ENCODE results near the gene HDGFL1. TPM values are rescaled to one million over a fixed set of nuclear protein-coding genes. Genes with fewer than 3 reads are reported as not detected.
A peak's percentile ranks its signal among the peaks of the same experiment; 100 is the strongest.

HDGFL1 gene
- total RNA-seq (2014; rRNA removed; shearing (Covaris generic)) = not detected in 2 replicates

DNA sequence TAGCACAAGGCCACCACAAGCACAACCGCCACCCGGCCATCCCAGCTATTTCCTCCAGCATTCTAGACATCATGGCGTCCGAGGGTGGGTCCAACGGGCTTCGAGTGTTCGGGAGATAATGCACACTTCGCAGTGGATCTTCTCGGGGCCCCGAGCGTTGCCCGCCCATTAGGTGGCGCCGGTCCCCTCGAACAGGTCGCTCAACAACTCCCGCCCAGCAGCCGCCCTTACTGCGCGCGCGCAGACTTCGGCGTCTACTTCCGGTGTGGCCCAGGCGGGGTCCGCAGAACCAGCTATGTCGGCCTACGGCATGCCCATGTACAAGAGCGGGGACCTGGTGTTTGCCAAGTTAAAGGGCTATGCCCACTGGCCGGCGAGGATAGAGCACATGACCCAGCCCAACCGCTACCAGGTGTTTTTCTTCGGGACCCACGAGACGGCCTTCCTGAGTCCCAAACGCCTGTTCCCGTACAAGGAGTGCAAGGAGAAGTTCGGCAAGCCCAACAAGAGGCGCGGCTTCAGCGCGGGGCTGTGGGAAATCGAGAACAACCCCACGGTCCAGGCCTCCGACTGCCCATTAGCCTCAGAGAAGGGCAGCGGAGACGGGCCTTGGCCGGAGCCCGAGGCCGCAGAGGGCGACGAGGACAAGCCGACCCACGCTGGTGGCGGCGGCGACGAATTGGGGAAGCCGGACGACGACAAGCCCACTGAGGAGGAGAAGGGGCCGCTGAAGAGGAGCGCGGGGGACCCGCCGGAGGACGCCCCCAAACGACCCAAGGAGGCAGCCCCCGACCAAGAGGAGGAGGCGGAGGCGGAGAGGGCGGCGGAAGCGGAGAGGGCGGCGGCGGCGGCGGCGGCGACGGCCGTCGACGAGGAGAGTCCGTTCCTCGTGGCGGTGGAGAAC is at the start of gene HDGFL1:
Gene HDGFL1 (plus strand): TSS at position 286 of the 904 bp plus-strand sequence. CDS start 10 bp downstream, at position 296.
- DNase-seq (ENCODE audit: low spot score) = no peak

DNA sequence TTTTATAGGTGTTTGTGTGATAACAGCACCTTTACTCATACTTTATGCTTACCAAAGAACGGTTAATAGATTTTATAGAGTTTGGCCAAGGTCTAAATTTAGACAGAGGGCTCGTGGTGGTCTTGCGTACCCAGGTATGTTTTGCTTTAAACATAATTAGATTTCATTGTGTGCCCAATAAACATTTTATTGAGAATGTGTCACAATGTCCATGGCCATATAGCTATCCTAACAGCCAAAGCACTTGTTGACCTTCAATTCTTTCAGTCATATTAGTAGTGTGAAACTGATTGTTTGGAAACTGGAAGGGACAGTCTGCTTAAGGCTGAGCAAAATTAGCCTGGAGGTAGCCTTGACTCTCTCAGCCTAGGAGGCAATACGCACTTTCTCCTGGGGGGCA is 48.3 kb upstream of the HDGFL1 start:
- no peak for DNase-seq (ENCODE audit: low spot score)

DNA sequence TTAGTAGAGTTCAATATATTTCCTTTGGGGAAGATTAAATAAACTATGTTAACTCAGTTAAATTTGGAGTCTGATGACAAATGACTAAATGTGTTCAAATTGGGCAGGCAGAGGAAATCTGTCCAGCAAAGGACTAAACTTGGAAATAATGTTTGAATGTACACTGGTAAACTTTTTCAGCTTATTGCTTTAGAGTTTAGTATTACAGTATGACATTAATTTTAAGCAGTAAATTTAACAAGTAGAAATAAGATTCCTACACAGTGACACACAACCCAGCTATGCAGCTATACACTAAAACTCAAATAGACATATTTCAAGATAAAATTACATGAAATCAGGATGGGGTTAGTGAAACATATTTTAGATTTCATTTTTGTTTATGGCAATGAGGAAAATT is 42.6 kb upstream of the HDGFL1 start:
- no peak for DNase-seq (ENCODE audit: low spot score)

DNA sequence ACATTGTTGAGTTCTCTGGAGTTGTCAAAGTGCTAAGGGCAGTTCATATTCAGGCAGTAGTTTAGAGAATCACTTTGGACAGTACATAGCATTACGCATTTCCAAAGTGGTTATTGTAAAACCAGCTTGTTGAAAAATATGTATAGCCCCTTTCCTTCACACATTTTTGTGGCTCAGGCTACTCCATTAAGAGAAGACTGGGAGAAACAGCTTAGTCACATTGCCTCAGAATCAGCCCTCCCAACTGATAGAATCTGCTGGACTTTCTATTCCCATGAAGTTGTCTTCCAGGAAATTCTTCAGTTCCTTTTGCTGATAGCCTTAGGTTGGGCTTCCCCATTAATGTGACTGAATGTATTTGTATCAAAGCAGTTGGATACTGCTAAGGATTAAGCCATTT is 39.5 kb upstream of the HDGFL1 start:
- DNase-seq (ENCODE audit: low spot score) = no peak

DNA sequence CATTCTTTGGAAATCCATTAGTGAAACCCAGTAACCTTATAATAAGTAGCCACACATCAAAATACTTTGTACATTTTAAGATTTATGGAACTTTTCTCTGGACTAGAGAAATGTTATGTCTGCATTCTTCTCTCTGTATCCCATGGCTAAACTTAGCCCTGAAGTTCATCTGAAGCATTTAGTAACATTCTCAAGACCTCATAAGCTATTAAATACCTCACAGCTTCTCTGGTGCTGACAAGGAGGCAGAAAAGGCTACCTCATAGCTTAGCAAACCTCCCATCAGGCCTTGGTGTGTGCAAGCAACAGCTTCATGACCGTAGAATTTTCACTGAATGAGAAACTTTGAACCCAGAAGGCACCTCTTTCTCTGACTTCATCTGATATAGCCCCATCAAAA is 38.9 kb upstream of the HDGFL1 start:
- DNase-seq (ENCODE audit: low spot score) = no peak

DNA sequence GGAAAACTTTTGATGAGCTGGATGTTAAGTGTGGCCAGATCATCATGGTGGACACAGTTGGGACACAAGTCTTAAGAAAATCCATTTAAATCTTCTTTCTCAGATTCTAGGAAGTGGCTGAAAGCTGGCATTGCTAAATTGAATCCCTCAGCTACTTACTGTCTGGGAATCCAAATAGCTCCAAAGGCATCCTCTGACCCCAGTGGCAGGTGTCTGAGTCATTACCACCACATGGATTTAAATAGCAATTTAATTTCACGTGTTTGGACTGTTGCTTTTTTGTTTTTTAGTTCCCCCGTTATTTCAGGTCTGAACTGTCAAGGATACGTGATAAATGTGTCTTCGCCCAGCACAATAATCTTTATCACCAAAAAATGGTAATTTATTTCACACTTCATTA is 33.2 kb upstream of the HDGFL1 start:
- DNase-seq (ENCODE audit: low spot score) = no peak

DNA sequence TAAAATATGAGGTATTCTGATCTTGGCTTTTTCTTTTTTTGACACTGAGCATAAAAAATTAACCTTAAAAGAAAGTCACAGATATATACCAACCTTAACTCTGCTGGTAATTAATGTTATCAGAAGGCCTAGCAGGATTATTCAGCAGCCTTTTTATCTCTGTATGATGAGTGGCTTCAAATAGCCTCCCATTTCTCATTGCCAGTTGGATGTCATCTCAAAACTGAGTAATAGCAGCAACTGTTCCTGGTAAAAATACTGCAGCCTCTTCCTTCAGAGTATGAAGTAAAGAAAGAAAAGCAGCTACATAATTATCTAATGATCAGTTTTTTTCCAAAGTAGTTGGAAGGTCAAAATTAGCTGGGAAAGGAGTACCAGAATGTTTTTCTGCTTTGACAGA is 24.9 kb upstream of the HDGFL1 start:
- DNase-seq (ENCODE audit: low spot score) = no peak

DNA sequence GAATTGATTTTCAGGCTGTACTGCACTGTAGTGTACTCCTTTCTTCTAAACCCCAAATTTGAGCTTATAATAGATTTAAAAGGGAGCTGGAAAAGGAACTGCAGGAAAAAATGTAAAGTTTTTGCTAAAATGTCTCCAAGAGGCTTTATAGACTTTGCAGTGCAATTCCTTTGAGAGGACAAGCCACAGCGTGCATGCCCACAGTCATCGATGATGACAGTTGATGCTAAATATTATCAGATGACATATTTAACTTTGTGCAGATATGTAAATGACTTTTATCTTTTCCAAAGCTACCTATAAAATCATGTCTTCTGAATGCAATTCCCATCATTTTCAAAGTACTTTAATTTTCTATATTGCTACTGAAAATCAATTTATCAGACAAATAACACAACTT is 24.3 kb upstream of the HDGFL1 start:
- DNase-seq (ENCODE audit: low spot score) = no peak

DNA sequence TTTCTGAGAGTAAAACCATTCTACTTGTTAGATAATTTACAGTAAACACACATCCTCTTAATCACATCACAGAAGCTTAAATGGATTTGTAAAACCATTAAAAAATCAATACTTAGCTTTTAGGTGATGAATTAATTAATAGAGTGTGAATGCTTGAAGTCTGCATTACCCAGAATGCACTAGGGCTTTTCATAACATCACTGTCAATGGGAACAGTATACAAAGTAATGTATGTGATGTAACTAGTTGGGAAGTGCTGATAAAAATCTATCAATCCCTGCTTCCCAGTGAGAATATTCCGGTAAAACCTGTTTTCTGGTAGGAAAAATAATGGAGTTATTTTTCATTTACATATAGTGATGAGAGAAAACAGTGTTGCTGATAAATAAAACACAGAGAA is 23.1 kb upstream of the HDGFL1 start:
- no peak for DNase-seq (ENCODE audit: low spot score)

DNA sequence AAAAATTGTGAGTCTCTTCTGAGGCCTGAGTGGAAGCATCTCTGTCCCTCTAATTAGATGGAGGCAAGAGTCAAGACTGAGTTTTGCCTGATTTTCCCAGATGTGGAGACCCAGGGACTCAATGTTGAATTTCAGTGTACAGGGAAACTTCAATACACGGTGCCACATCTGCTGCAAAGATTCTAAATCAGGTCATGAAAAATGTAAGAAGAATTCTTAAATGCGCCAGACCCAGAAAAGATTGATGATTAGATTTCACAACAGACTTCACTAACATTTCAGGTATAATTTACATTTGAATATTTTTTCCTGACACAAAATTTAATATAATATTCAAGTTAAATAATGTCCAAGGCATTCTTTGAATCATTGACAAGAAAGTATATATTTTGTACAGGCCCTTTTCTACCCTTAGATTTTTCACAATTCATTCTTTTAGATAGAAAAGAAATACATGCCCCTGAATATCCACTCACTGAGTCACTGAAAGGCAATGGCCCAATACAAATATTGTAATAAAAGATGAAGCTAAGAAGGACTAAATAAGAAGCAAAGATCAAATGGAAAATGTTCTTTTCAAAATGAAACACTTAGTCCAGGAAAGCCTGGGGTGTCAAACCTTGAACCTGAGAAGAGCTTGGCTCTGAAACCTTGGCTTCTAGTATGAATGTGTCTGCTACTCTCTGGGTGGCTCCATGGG is 18.2 kb upstream of the HDGFL1 start:
- no peak for DNase-seq (ENCODE audit: low spot score)

DNA sequence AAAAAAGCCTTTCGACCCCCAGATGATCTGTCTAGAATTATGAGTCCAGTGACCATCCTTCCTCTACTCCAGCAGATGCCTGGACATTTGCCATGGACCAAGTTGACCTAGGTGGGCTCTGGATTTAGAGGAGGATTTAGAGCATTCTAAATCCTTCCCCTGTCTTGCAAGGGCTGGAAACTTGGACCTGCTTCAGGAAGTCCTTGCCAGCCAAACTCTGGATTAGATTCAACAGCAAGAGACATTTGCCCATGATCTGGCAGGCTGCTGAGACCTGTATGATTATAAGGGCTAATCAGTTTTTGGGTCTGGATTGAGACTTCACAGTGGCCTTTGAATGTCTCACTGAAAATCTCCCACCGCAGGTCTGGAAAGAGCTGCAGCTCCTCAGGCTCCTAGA is 13.1 kb upstream of the HDGFL1 start:
- DNase-seq (ENCODE audit: low spot score) = no peak

DNA sequence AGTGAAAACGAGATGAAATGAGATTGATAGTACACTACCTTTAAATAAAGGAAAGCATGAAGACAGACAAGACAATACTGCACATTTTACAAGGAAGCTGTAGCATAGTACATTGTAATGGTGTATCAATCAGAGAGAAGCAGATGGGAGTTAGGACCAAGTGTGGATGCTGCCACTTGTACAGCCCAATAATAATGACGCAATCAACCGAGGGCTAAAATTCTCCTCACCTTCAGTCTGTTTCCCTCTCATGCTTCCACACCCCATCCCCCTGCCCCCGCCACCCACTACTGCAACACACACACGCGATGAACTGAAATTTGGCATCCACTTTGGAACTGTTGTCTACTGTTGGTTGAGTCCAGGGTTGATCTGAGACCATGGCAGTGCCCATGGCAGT is 12.4 kb upstream of the HDGFL1 start:
- no peak for DNase-seq (ENCODE audit: low spot score)

DNA sequence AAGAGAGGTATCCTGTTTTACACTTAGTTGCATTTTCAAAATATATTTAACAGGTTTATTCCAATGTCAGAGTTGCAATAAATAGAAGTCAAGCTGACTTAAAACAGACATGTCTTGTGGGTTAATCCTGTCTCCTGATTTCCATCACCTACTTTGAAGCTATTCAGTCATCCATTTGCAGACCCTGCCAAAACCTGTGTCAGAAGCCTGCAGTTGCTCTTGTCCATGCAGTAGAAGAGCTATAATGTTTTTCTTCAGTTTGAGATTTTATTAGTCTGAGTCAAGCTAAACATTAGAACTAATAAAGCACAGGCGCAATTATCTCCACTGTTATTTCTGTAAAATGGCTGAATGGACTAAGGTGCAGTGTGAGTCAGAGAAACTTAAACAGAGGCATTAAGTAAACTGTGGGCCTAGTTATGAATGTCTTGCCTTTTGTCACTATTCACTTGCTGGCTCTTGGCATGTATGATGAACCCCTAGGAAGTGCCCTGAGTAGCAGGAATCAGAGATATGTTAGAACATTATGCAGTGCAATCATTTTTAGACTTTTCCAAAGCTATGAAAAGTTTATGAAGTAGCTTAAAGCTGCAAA is 11.0 kb upstream of the HDGFL1 start:
- DNase-seq (ENCODE audit: low spot score) = no peak

DNA sequence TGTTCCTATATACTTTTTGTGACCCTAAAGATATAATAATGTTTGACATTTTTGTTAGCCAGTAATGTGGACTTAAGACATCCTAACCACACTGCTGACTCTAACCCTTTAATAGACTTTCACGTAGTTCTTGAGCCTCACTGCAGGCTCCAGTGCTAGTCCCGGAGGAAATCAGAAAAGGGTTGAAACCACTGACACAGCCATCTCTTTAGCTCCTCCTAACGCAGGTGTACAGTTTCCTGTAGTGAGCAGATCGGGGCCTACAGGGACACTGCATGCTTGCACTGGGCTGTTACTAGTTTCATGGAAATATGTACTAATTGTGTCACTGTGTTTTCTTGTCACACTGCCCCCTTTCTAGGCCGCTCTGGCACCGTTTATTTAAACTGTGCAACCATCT is 512 bp upstream of the HDGFL1 start:
- DNase-seq (ENCODE audit: low spot score) = no peak

DNA sequence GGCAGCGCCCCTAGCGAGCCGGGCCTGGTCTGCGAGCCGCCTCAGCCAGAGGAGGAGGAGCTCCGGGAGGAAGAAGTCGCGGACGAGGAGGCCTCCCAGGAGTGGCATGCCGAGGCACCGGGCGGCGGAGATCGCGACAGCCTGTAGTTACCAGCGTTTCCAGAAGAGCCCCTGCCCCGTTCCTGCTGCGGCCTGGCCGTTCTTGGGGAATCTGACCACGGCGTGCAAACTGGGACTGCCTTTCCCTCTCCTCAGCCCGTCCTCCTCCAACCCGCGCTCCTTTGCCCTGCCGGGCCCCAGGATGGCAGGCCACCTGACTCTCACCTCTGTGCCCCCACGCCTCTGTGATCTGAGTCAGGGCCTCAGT is 802 bp downstream of the HDGFL1 start:
- no peak for DNase-seq (ENCODE audit: low spot score)

DNA sequence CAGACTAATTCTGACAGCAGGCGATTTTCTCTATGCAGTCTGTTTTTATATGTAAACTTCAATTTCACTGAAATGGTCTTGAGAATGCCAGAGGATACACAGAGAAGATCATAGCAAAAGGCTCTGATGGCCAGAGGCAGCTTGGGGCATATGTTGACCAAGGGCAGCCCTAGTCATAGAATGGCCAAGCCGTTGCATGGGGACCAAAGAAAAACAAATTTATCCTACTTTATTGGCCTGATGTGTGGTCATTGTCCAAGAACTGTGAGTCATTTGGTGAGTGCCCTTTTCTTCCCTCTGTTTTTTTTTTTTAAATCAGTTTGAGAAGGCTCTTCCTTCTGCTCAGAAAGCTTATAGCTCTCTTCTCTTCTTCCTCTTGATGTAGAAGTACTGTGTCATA is 5.8 kb downstream of the HDGFL1 start:
- peak; percentile 9 for DNase-seq (ENCODE audit: low spot score)

DNA sequence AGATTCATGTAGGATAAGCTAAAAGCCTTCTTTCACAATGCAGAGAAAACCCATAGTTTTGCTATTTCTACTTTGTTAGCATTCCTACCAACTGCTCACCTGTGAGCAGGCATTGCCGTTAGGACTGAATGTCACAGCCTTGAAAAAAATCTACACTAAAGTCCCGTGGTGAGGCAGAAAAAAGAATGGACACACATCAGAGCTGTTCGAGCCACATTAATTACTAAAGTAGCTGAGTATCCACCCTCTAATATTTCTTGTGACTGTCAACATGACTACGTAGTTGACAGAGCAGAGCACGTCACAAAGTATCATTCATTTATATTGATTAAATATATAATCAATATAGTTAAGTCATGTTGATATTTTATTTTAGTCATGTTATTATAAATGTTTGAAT is 10.1 kb downstream of the HDGFL1 start:
- DNase-seq (ENCODE audit: low spot score) = no peak

DNA sequence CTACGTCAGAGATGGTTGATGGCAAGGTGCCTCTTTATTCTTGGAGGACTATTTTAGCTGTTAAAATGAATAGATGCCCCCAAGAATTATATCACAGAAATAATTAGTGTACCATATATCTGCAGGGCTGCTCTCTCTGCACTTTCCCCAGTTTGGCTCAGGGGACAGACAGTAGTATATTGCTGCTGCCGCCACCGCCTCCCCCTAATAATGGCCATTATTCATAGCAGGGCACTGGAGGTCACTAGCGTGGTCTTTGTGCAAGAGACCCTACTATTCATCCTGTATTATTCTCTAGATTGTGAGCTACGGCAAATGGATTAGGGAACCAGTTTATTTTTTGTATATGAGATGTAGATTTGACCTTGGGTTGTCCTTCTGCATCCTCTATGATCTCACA is 11.0 kb downstream of the HDGFL1 start:
- no peak for DNase-seq (ENCODE audit: low spot score)

DNA sequence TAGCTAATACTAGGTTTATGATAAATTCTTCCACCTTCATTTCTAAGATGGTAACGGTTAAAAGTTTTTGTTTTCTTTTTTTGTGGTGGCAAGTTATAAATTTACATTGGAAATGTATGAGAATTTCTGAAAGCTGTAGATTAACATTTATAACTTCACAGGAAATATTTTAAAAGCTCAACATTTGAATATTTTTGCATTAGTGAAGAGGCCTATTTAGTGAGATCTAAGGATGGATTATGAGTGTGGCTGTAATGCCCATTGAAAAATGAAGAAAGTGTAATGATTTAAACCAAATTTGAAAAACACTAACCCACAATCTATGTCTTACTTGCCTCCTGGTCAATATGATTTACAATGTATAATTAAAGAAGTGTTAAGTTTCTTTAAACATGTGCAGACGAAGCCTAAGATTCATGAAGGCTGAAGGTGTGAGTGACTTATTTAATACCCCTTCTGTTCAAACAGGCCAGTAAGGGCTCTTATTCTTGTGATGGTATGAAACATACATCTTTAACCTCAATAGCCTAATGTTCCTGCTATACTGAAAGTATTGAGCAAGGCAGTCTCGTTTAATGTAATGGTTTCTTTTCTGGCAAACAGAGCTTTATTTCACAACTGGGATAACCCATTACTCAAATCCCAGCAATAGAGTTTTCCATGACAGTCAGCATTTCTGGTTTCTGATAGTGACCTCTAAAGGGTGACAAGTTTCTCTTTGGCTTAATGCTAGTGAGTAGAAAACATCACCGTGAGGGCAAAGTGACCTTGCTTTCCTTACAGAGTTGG is 13.2 kb downstream of the HDGFL1 start:
- DNase-seq (ENCODE audit: low spot score) = no peak

DNA sequence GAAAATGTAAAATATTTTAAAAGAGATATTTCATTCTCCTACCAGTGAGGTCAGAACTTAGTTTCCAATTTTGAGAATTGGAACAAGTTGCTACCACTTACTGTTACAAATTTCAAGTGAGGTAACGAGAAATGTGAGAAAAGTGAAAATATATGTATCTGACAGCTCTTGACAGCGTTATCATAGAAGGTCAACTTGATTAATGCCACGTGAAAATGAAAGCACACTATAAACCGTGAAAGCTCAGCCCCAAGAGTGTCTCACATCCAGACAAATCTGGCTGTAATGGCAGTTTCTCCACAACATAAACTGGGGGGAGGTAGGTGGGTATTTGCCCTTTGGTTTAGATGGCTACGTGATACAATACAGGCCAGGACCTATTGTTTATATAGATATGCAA is 13.9 kb downstream of the HDGFL1 start:
- no peak for DNase-seq (ENCODE audit: low spot score)

DNA sequence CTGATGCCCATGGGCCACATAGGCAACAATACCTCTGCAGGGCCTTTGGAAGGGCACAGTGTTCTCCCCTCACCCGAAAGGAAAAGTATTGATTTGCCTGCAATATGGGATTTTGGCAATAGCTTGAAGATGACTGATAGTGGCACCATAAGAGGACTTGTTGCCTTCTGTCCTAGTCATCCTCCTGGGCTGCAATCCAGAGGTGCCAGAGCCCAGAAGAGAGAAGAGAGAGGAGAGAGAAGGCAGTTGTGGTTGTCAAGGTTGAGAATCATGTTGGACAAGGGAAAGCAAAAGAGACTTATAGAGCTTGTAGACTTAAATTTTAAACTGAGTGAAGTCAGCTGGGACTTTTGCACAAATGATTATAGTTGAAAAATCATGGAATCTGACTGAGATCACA is 14.6 kb downstream of the HDGFL1 start:
- DNase-seq (ENCODE audit: low spot score) = no peak

DNA sequence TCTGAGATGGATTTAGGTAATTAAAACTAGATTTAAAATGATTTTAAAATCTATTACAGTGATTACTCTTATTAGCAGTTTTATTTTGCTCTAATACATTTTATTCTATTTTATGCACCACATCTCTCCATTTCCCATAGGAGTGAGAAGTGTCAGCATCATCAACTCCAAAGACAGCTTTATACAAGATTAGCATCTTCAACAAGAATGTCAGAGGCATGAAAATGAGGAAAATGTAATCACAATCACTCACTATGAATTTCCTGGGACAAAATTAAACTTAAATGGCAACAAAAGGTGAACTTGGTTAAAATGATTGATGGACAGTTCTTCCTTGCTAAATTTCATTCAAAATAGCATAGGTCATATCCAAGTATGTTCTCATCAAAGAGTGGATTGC is 19.8 kb downstream of the HDGFL1 start:
- no peak for DNase-seq (ENCODE audit: low spot score)
